Measurements from ENCODE around the gene TMEM238L. TPM values are rescaled to one million over a fixed set of nuclear protein-coding genes. Genes with fewer than 3 reads are reported as not detected.

Gene TMEM238L
- total and polyA plus RNA-seq, 12 donors, result not detected

DNA sequence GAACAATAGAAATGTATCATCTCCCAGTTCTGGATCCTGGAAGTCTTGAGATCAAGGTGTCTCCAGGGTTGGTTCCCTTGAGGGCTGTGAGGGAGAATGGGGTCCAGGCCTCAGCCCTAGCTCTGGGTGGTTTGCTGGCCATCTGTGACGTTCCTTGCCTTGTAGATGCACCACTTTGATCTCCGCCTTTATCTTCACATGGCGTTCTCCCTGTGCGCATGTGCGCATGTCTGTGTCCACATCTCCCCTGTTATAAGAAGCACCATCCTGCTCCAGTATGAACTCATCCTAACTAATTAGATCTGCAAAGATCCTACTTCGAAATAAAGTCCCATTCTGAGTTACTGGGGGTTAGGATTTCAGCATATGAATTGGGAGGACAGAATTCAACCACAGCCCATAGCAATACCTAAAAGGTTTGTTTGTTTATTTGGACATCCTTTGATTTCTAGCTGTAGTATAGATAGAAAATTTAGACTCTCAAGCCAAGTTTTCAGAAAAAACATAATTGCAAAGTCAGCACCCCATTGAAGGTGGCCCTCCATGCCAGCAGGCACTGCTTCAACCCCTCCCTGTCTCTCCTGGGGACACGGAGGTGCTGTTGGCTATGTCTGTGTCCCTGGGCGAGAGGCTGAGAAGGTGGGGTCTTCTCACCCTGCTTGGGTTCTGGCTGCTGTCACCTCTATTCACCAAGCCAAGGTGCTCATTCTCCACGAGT lies 2.8 kb upstream of the TMEM238L start:
- ATAC-seq, result no peak
- no peaks in the 10 kb centered on the region for H3K4me1 ChIP-seq
- no peaks in the 10 kb centered on the region for H3K9me3 ChIP-seq
- no peak overlapping the region for H3K27ac ChIP-seq
- H3K36me3 ChIP-seq, result no peaks in the 10 kb centered on the region
- DNase-seq, result no peak
- intact Hi-C loops (cut with DNase I), result no loop called here
- H3K4me3 ChIP-seq, result no peak overlapping the region
- WGBS, 2 donors, result 78% methylated on average over 9 of the region's 9 CpGs
- TF ChIP-seq, protein P1, sequence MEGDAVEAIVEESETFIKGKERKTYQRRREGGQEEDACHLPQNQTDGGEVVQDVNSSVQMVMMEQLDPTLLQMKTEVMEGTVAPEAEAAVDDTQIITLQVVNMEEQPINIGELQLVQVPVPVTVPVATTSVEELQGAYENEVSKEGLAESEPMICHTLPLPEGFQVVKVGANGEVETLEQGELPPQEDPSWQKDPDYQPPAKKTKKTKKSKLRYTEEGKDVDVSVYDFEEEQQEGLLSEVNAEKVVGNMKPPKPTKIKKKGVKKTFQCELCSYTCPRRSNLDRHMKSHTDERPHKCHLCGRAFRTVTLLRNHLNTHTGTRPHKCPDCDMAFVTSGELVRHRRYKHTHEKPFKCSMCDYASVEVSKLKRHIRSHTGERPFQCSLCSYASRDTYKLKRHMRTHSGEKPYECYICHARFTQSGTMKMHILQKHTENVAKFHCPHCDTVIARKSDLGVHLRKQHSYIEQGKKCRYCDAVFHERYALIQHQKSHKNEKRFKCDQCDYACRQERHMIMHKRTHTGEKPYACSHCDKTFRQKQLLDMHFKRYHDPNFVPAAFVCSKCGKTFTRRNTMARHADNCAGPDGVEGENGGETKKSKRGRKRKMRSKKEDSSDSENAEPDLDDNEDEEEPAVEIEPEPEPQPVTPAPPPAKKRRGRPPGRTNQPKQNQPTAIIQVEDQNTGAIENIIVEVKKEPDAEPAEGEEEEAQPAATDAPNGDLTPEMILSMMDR (IDR thresholded peaks at IDR 0.05), result no peak
- H3K27me3 ChIP-seq, result peaks cover 0 to 4% (median 0%) of the 10 kb centered on the region in 7 donors

DNA sequence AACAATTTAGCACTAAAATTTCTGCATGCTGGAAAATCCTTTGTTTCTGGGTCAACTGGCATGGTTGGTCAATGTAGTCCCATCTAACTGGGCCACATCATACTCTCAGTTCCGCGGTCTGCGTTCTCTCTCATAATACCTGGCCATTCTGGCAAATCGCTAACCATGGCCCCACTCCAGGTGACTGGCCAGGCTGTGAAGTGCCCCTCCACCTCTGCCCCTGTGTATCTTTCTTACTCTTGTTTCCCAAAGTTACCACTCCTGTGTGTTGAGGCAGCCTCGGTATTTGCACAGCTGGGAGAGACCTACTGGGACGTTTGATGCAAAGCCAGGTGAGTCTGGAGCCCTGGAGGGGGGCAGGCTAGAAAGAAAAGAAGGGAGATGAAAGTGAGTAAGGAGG lies 2.0 kb upstream of the TMEM238L start:
- TF ChIP-seq, protein P1 (IDR thresholded peaks at IDR 0.05), result no peak
- WGBS, 2 donors, result 89 to 92% methylated on average over 6 of the region's 6 CpGs
- no peak for ATAC-seq
- Histone ChIP-seq H3K4me1 (no peaks in the 10 kb centered on the region), H3K4me3 (no peak overlapping the region), H3K27me3 (peaks cover 0 to 4% (median 0%) of the 10 kb centered on the region in 7 donors), H3K36me3 (no peaks in the 10 kb centered on the region), H3K9me3 (no peaks in the 10 kb centered on the region), H3K27ac (no peak overlapping the region)
- no peak for DNase-seq
- intact Hi-C loops (cut with DNase I), result no loop called here

DNA sequence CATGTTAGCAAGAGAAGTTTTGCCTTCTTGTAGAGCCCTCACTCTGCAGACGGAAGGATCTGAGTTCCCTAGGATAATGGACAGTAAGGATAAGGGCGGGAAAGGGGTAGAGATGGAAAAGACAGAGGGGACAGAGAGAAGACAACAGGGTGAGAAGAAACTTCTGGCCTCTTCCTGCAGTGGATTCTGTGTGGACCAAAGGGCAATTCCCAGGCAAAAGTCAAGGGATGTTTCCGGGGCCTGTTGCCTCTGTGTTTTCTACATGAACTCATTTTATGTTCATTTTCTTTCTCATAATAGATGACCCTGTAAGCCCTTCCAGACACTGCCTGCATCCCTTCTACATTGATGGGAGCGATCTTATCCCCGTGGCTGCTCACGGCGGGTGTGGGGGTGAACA lies 647 bp upstream of the TMEM238L start:
- ATAC-seq, result no peak
- 83 to 86% methylated on average over 7 of the region's 7 CpGs for WGBS, 2 donors
- no peaks in the 10 kb centered on the region for H3K4me1 ChIP-seq
- no peak overlapping the region for H3K4me3 ChIP-seq
- no peaks in the 10 kb centered on the region for H3K36me3 ChIP-seq
- TF ChIP-seq, protein P1 (IDR thresholded peaks at IDR 0.05), result no peak
- H3K27me3 ChIP-seq, result peaks cover 0 to 4% (median 0%) of the 10 kb centered on the region in 7 donors
- no peak for DNase-seq
- H3K27ac ChIP-seq, result no peak overlapping the region
- intact Hi-C loops (cut with DNase I), result no loop called here
- no peaks in the 10 kb centered on the region for H3K9me3 ChIP-seq

GRCh38 chr17:10803350-10803749 lies 549 bp downstream of the TMEM238L start:
- no peaks in the 10 kb centered on the region for H3K36me3 ChIP-seq
- ATAC-seq, result no peak
- intact Hi-C loops (cut with DNase I), result no loop called here
- peaks cover 0 to 6% (median under 1%) of the 10 kb centered on the region in 9 donors for H3K4me1 ChIP-seq
- DNase-seq, result no peak
- no peak overlapping the region for H3K27ac ChIP-seq
- TF ChIP-seq, protein P1 (IDR thresholded peaks at IDR 0.05), result no peak
- peaks cover 0 to 4% (median 0%) of the 10 kb centered on the region in 7 donors for H3K27me3 ChIP-seq
- WGBS, 2 donors, result 92 to 94% methylated on average over 7 of the region's 7 CpGs
- H3K4me3 ChIP-seq, result no peak overlapping the region
- no peaks in the 10 kb centered on the region for H3K9me3 ChIP-seq
